Caco-2 (cell line): ENCODE measurements around the gene CDH1. TPM values are rescaled to one million over a fixed set of nuclear protein-coding genes. Genes with fewer than 3 reads are reported as not detected.

Experiments used
- BruUV-seq: library from RNA; stranded (reverse); fragments of 400-500 nt; replicated peaks from 2 replicates; lab custom pipeline; 2021; lab: Mats Ljungman, UMichigan
- CTCF ChIA-PET: fragments of 300-600 bp; sonication (Branson Sonifier 250); formaldehyde crosslinking; loops from one replicate; lab custom pipeline; 2022; ENCODE audit warnings: antibody characterized with exemption; lab: Charles Lee
- POLR2A ChIA-PET: fragments of 300-600 bp; sonication (Branson Sonifier 250); formaldehyde crosslinking; loops from one replicate; lab custom pipeline; 2022; ENCODE audit warnings: antibody characterized with exemption; lab: Charles Lee
- DNase-seq, 2 experiments: peaks; one replicate each; pipeline versions ENCODE4 v3.0.0 to v3.0.0-alpha.2; 2020 to 2022
- H3K27me3 ChIP-seq: replicated peaks from 2 replicates; pipeline ENCODE4 v1.6.0; 2011; ENCODE audit warnings: low read length; ENCODE audit not compliant: control insufficient read depth, insufficient read depth
- H3K36me3 ChIP-seq: 2 replicates; pipeline ENCODE4 v1.5.1; 2011; ENCODE audit warnings: low read length; ENCODE audit not compliant: control insufficient read depth, insufficient read depth
- H3K4me1 ChIP-seq: fragments of 250-450 bp; sonication (Bioruptor Pico); 2 replicates; pipeline ENCODE4 v1.5.1; 2020; ENCODE audit warnings: mild to moderate bottlenecking
- H3K4me3 ChIP-seq: 2 replicates; pipeline ENCODE4 v1.5.1; 2011; ENCODE audit warnings: low read depth, mild to moderate bottlenecking, control low read depth, low read length
- H3K9me3 ChIP-seq: fragments of 250-450 bp; sonication (Bioruptor Pico); 2 replicates; pipeline ENCODE4 v1.5.1; 2020; ENCODE audit warnings: mild to moderate bottlenecking, moderate library complexity
- H3K27ac Mint-ChIP-seq: one replicate; pipeline ENCODE4 v1.8.0; 2022; ENCODE audit warnings: mixed read lengths; ENCODE audit not compliant: unreplicated experiment
- H3K27me3 Mint-ChIP-seq: one replicate; pipeline ENCODE4 v1.8.0; 2022; ENCODE audit warnings: mixed read lengths; ENCODE audit not compliant: insufficient read depth, unreplicated experiment
- H3K36me3 Mint-ChIP-seq: one replicate; pipeline ENCODE4 v1.8.0; 2022; ENCODE audit warnings: mild to moderate bottlenecking, mixed read lengths; ENCODE audit not compliant: insufficient read depth, unreplicated experiment
- H3K4me1 Mint-ChIP-seq: one replicate; pipeline ENCODE4 v1.8.0; 2022; ENCODE audit warnings: low read depth, mixed read lengths; ENCODE audit not compliant: unreplicated experiment
- H3K4me3 Mint-ChIP-seq: one replicate; pipeline ENCODE4 v1.8.0; 2022; ENCODE audit warnings: mild to moderate bottlenecking, moderate library complexity, mixed read lengths; ENCODE audit not compliant: unreplicated experiment
- H3K9me3 Mint-ChIP-seq: one replicate; pipeline ENCODE4 v1.8.0; 2022; ENCODE audit warnings: mixed read lengths; ENCODE audit not compliant: unreplicated experiment
- intact Hi-C: fragments of 100-400 bp; cut with micrococcal nuclease; formaldehyde crosslinking; loops from one replicate; pipeline ENCODE4 v1.10.0; 2022; ENCODE audit not compliant: unreplicated experiment
- total RNA-seq: library from RNA; stranded (reverse); gene quantifications from 2 replicates; pipeline ENCODE4 v1.2.3, GENCODE V29; 2022
- TF ChIP-seq, protein P1 (sequence below), 2 experiments: fragments of 200-600 bp in 1 of 2; IDR thresholded peaks; 1 replicate in 1 of 2; 2 replicates in 1 of 2; pipeline versions ENCODE4 v1.5.1 to v1.8.0; 2011 to 2022; ENCODE audit warnings: antibody characterized with exemption in 1 of 2, control low read depth in 1 of 2, inconsistent platforms in 1 of 2, low read depth in 1 of 2, low read length in 1 of 2, mild to moderate bottlenecking in 1 of 2, moderate library complexity in 1 of 2; ENCODE audit not compliant: insufficient read depth in 1 of 2, severe bottlenecking in 1 of 2, unreplicated experiment in 1 of 2

The CDH1 gene
- total RNA-seq, 1 experiment from 2014 or later: 783 TPM

DNA sequence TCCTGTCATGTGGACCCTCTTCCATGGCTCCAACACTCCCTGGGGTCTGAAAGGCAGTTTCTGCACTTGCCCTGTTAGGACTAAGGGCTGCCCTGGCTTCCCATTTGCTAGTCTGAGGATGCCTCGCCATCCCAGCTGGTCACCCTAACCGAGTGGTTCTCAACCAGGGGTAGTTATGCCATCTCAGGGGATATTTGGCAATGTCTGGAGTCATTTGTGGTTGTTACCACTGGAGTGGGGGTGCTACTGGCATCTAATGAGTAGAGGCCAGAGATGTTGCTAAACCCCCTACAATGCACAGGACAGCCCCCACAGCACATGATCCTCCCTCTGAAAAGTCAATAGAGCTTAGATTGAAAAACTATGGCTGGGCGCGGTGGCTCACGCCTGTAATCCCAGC, 26.9 kb upstream of the CDH1 start:
- Mint-ChIP-seq H3K4me1 (peaks cover 28% of the 10 kb centered on the region), H3K27me3 (no peaks in the 10 kb centered on the region), H3K9me3 (no peaks in the 10 kb centered on the region), H3K4me3 (no peak overlapping the region), H3K27ac (no peak overlapping the region), H3K36me3 (peaks cover 10% of the 10 kb centered on the region)
- no peak for DNase-seq
- Histone ChIP-seq H3K4me3 (no peak overlapping the region), H3K4me1 (peaks cover 16% of the 10 kb centered on the region), H3K36me3 (no peaks in the 10 kb centered on the region), H3K27me3 (no peaks in the 10 kb centered on the region), H3K9me3 (no peaks in the 10 kb centered on the region)
- no TSS peak for BruUV-seq
- intact Hi-C loops: no loop called here
- TF ChIP-seq, protein P1, sequence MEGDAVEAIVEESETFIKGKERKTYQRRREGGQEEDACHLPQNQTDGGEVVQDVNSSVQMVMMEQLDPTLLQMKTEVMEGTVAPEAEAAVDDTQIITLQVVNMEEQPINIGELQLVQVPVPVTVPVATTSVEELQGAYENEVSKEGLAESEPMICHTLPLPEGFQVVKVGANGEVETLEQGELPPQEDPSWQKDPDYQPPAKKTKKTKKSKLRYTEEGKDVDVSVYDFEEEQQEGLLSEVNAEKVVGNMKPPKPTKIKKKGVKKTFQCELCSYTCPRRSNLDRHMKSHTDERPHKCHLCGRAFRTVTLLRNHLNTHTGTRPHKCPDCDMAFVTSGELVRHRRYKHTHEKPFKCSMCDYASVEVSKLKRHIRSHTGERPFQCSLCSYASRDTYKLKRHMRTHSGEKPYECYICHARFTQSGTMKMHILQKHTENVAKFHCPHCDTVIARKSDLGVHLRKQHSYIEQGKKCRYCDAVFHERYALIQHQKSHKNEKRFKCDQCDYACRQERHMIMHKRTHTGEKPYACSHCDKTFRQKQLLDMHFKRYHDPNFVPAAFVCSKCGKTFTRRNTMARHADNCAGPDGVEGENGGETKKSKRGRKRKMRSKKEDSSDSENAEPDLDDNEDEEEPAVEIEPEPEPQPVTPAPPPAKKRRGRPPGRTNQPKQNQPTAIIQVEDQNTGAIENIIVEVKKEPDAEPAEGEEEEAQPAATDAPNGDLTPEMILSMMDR (IDR thresholded peaks at IDR 0.05; ENCODE audit: insufficient read depth in 1 of 2, low read depth in 1 of 2, low read length in 1 of 2, severe bottlenecking in 1 of 2, unreplicated experiment in 1 of 2): no peak
- ChIA-PET POLR2A (no interaction called here), CTCF (no interaction called here)

DNA sequence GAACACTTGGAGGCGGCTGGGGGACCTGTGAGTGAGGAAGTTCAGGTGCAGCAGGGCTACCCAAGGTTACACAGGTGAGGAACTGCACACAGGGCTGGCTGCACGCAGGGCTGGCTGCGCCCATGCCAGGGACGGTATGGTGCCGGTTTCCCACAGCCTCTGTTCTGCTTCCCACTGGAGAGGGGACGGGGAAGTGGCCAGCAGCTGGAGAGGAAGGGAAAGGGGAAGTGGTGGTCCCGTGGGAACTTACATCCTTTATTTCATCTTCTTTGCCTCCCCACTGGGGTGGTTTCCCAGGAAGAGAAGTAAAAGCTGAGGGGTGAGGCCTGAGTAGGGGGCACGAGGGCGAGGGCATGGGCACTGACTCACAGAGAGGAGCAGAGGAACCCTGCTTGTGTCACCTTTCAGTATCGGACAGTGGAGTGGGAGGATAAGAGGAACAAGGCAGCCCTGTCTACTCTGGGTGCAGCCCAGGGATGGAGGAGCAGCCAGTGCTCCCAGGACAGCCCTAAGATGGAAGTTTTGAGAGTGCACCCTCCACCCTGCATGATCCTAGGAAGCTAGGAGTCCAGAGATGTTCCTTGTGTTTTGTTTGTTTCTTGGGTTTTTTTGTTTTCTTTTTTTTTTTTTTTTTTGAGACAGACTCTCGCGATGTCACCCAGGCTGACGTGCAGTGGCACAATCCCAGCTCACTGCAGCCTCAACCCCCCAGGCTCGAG, 25.5 kb upstream of the CDH1 start:
- intact Hi-C loops: no loop called here
- TF ChIP-seq, protein P1 (IDR thresholded peaks at IDR 0.05; ENCODE audit: insufficient read depth in 1 of 2, low read depth in 1 of 2, low read length in 1 of 2, severe bottlenecking in 1 of 2, unreplicated experiment in 1 of 2): no peak
- POLR2A ChIA-PET: no interaction called here
- H3K27me3 Mint-ChIP-seq: no peaks in the 10 kb centered on the region
- Histone ChIP-seq H3K27me3 (no peaks in the 10 kb centered on the region), H3K4me1 (peaks cover 21% of the 10 kb centered on the region), H3K36me3 (no peaks in the 10 kb centered on the region), H3K4me3 (no peak overlapping the region), H3K9me3 (no peaks in the 10 kb centered on the region)
- peaks cover 10% of the 10 kb centered on the region for H3K36me3 Mint-ChIP-seq
- BruUV-seq: no TSS peak
- H3K4me1 Mint-ChIP-seq: peaks cover 28% of the 10 kb centered on the region
- peak overlapping the region; percentile 61 for H3K27ac Mint-ChIP-seq
- no peaks in the 10 kb centered on the region for H3K9me3 Mint-ChIP-seq
- CTCF ChIA-PET: interaction anchor here (0.6 to 1.5 kb wide), 2 partner anchors 10 to 25 kb away, joined by 3 read pairs; partner anchors contain the start of gene CDH1
- H3K4me3 Mint-ChIP-seq: no peak overlapping the region
- DNase-seq: no peak

DNA sequence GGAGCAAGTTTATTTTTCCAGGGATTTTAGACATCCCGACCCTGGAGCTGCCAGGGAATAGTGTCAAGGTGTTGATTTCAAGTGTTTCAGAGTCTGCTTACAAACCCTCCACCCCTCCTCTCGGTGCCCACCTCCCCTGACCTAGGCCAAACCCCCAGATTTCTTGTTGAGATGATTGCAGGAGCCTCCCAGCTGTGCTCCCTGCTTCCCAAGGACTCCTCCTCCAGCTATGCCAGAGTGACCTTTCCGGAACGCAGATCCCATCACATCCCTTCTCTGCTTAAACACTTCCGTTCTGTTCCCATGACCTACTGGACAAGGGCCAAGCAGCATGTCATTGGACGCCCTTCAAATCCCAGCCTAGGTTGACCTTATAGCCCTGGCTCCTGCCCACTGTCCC, 23.7 kb upstream of the CDH1 start:
- ChIA-PET POLR2A (no interaction called here), CTCF (interaction anchor here (1.5 kb wide), 1 partner anchor 24 kb away, joined by 3 read pairs; the partner anchor contains the start of gene CDH1)
- Mint-ChIP-seq H3K36me3 (peaks cover 10% of the 10 kb centered on the region), H3K4me1 (peaks cover 17% of the 10 kb centered on the region), H3K4me3 (no peak overlapping the region), H3K27me3 (no peaks in the 10 kb centered on the region), H3K9me3 (no peaks in the 10 kb centered on the region), H3K27ac (no peak overlapping the region)
- BruUV-seq: no TSS peak
- Histone ChIP-seq H3K9me3 (peaks cover 7% of the 10 kb centered on the region; the same call in 1 of the 2 replicates), H3K4me1 (peaks cover 6% of the 10 kb centered on the region), H3K36me3 (no peaks in the 10 kb centered on the region), H3K27me3 (no peaks in the 10 kb centered on the region), H3K4me3 (no peak overlapping the region)
- intact Hi-C loops: no loop called here
- DNase-seq: no peak
- TF ChIP-seq, protein P1 (IDR thresholded peaks at IDR 0.05; ENCODE audit: insufficient read depth in 1 of 2, low read depth in 1 of 2, low read length in 1 of 2, severe bottlenecking in 1 of 2, unreplicated experiment in 1 of 2): no peak
